NB4 (cell line): ENCODE measurements around the gene DNAH2.

Experiments used
- DNase-seq: peaks from one replicate; pipeline ENCODE4 v3.0.0; 2010; ENCODE audit warnings: low read depth
- H3K4me3 ChIP-seq: one replicate; pipeline ENCODE4 v1.5.1; 2011; ENCODE audit warnings: mild to moderate bottlenecking, low read depth, low read length, moderate library complexity
- MYC ChIP-seq: IDR thresholded peaks from 2 replicates; pipeline ENCODE4 v1.6.1; 2011; ENCODE audit warnings: low read depth, low read length
- POLR2A ChIP-seq: IDR thresholded peaks from 2 replicates; pipeline ENCODE4 v1.6.1; 2011; ENCODE audit warnings: mild to moderate bottlenecking; ENCODE audit not compliant: insufficient read length; ENCODE audit errors: extremely low read depth
- TF ChIP-seq, protein P1 (sequence below): IDR thresholded peaks from one replicate; pipeline ENCODE4 v1.5.1; 2012; ENCODE audit warnings: low read depth, low read length
- TF ChIP-seq, protein P2 (sequence below): IDR thresholded peaks from 2 replicates; pipeline ENCODE4 v1.6.1; 2011; ENCODE audit warnings: low read depth, low read length

The DNAH2 gene

DNA sequence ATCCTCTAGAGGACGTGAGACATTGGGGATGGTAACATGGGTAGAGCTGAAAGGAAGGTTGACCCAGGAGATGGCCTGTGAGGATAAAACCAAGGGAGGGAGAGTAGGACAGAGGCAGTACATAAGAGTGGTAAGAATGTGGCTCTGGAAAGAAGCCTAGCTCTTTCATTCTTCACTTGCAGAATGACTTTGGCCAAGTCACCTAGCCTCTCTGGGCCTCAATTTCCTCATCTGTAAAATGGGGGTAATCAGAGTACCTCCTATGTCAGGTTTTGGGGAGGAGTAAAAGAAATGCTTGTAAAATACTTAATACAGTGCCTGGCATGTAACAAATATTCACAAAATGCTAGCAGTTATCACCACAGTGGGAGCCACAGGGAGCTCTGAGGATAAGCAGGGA is 123.3 kb downstream of the DNAH2 start:
- H3K4me3 ChIP-seq = peak overlapping the region; percentile 70
- no peak for DNase-seq
- TF ChIP-seq MYC = no peak
- no peak for TF ChIP-seq POLR2A
- TF ChIP-seq, protein P1, sequence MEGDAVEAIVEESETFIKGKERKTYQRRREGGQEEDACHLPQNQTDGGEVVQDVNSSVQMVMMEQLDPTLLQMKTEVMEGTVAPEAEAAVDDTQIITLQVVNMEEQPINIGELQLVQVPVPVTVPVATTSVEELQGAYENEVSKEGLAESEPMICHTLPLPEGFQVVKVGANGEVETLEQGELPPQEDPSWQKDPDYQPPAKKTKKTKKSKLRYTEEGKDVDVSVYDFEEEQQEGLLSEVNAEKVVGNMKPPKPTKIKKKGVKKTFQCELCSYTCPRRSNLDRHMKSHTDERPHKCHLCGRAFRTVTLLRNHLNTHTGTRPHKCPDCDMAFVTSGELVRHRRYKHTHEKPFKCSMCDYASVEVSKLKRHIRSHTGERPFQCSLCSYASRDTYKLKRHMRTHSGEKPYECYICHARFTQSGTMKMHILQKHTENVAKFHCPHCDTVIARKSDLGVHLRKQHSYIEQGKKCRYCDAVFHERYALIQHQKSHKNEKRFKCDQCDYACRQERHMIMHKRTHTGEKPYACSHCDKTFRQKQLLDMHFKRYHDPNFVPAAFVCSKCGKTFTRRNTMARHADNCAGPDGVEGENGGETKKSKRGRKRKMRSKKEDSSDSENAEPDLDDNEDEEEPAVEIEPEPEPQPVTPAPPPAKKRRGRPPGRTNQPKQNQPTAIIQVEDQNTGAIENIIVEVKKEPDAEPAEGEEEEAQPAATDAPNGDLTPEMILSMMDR = no peak
- TF ChIP-seq, protein P2, sequence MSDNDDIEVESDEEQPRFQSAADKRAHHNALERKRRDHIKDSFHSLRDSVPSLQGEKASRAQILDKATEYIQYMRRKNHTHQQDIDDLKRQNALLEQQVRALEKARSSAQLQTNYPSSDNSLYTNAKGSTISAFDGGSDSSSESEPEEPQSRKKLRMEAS = no peak

DNA sequence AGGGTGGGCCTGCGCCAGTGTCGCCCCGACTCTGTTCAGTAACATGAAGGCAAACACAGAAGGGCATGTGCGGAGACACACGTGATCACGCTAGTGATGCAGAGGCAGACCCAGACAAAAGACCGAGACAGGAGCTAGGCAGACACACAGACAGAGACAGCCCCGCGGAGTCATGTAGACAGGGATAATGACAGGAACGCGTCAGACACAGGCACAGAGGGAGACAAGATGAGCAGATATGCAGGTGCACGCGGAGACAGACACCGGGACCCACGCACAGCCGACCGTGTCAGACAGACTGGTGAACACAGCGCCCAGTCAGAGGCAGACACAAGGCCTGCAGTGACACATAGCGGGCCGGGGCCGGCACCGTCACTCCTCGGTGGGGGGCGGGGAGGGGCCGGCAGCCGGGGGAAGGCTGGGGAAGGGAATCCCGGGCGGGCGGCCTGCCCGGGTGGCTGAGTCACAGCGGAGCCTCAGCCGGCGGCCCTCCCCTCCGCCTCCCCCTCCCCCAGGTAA is 123.9 kb downstream of the DNAH2 start:
- peak; percentile 80 for DNase-seq

DNA sequence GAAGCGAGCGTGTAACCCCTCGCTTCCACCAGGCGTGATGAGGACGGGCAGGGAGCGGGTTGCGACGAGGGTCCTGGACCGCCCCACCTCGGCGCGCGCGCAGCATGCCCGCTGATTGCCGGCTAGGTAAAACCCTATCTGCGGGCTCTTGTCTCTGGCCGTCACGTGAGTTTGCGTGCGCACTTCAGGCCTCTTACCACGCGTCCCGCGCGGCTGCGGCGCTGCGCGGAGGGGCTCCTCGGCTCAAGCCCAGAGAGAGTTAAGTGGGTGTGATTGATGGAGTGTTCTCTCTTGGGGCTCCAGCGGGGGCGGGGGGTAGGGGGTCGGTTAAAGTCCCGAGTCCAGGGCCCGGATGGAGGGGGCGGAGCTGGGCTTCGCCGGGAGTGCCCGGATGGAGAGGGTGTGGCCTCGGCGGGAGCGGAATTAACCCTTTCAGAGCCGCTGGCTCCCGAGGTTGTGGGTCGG is 124.4 kb downstream of the DNAH2 start:
- peak; percentile 80 for DNase-seq
- H3K4me3 ChIP-seq = peak overlapping the region; percentile 70
- TF ChIP-seq, protein P1 = no peak
- TF ChIP-seq, protein P2 = peak; percentile 25
- TF ChIP-seq POLR2A (no peak), MYC (peak; percentile 34; the same call in 1 of the 2 replicates)

More for the DNA sequence above, 123.9 kb downstream of the DNAH2 start:
- H3K4me3 ChIP-seq = peak overlapping the region; percentile 70
- TF ChIP-seq, protein P2 = no peak; the same call in none of the 2 replicates
- TF ChIP-seq MYC = peak; percentile 53; the same call in 1 of the 2 replicates

DNA sequence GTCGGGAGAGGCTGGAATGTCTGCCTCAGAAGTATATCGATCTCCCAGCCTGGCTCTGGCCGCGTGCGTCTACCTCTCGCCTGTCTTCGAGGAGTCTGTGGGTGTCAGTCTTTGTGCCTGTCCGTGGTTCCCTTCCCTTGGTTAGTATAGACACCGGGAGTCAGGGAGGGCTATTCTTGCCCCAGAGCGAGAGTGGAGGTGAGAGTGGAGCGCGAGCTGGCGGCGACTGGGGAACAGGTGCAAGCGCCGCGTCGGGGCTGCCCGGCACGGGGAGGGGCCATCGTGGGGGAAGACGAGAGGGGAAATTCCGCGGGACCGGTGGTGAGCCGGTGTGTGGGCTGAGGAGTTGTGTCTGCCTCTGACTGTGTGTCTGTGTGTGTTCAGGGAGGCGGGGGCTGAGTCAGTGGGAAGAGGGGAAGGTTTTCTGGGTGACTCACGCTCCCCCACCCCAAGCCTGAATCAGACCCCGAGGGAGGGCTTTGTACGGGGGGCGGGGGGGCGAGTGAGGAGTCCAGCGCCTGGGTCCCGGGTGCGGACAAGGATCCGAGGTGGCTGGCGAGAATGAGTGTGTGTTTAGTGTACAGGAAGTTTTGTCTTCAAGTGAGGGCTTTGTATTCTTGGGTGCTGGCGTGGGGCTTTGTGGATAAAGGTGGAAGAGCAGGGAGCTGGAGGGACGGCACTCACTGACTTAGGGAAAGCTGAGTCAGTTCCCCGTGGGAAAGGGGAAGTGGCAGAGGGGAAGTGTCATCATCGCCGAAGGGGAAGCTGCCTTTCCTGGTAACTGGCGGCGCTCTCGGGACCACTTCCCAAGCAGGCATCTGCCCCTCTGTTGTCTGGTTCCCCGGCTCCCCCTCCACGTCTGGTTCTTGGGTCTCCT is 125.1 kb downstream of the DNAH2 start:
- peak overlapping the region; percentile 70 for H3K4me3 ChIP-seq
- DNase-seq = peak; percentile 86
- TF ChIP-seq MYC (no peak), POLR2A (no peak)
- TF ChIP-seq, protein P1 = no peak
- TF ChIP-seq, protein P2 = no peak

DNA sequence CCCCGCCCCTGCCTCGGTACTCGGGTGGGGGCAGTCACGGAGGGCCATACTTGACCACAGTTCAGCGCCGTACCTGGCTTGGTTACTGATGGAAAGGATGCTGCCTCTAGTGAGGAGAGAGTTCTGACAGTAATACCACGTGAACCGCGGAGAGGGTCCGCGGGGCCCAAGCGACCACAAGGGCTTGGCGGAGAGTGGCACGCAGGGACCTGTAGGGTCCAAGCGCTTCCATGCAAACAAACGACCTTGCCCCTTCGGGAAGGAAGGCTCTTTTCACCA is 125.7 kb downstream of the DNAH2 start:
- H3K4me3 ChIP-seq = peak overlapping the region; percentile 70
- TF ChIP-seq, protein P2 = peak; percentile 4; the same call in 1 of the 2 replicates
- TF ChIP-seq, protein P1 = no peak
- no peak for DNase-seq

DNA sequence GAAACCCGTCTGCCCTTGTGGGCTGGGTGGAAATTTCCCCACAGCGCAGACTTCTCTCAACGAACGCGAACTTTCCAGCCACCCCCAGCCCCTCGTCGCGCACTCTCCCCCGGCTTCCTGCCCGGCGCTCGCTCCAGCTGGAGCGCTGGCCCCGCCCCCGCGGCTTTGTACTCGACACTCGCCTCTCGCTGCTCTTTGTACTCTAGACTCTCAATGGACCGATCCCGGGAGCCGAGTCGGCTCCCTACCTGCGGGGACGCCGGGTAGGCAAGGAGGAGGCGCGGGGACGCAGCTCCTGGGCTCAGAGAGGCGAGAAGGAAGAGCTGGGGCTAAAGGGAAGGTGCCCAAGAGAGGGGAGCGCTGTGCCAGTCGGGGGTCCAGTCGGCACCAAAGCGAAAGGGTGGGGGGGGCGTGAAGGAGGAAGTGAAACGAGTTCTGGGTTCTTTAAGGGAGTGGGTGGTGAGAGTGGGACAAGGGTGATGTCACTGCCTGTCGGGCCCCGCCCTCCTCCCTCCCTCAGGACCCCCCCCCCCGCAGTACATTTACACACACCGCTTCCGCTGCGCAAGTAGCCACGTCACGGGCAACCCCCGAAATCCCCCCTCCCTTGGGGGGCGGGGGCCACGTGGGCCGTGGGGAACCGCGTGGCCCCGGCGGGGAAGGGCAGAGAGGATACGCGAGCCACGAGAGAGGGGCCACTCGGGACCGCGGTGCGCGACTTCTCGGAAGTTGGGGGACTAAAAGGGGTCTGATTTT is 126.2 kb downstream of the DNAH2 start:
- peak overlapping the region; percentile 70 for H3K4me3 ChIP-seq
- TF ChIP-seq, protein P2 = peak; percentile 60
- no peak for TF ChIP-seq POLR2A
- TF ChIP-seq MYC = peak; percentile 76
- TF ChIP-seq, protein P1 = no peak

More for the DNA sequence above, 126.2 kb downstream of the DNAH2 start:
- peak; percentile 78 for DNase-seq
